AG04450 (cell line): ENCODE data around the gene FARP2. TPM values are rescaled to one million over a fixed set of nuclear protein-coding genes. Genes with fewer than 3 reads are reported as not detected.

Experiments used
- CTCF ChIA-PET: fragments of 300-600, 350-600 bp; formaldehyde crosslinking; extraction: SDS; loops from one replicate; lab custom pipeline; 2022; ENCODE audit warnings: antibody characterized with exemption, inconsistent platforms; lab: Charles Lee
- POLR2A ChIA-PET: fragments of 350-600 bp; formaldehyde crosslinking; extraction: SDS; loops from one replicate; lab custom pipeline; 2021; ENCODE audit warnings: antibody characterized with exemption, inconsistent platforms; lab: Yijun Ruan, JAX
- DNase-seq: peaks from one replicate; pipeline ENCODE4 v3.0.0-alpha.2; 2011; ENCODE audit warnings: low read depth, low spot score
- H3K27ac ChIP-seq: one replicate; pipeline ENCODE4 v1.5.1; 2012; ENCODE audit warnings: low read depth, low read length, control low read depth
- H3K27me3 ChIP-seq: one replicate; pipeline ENCODE4 v1.6.0; 2012; ENCODE audit warnings: low read length; ENCODE audit not compliant: control insufficient read depth, insufficient read depth
- H3K4me3 ChIP-seq: 2 replicates; pipeline ENCODE4 v1.5.1; 2011; ENCODE audit warnings: mild to moderate bottlenecking, low read depth, low read length, control low read depth
- H3K9me3 ChIP-seq: 2 replicates; pipeline ENCODE4 v1.5.1; 2012; ENCODE audit warnings: low read length; ENCODE audit not compliant: control insufficient read depth, insufficient read depth
- polyA plus RNA-seq: library from polyadenylated mRNA; depleted of rRNA; stranded (reverse); fragments of >200 nt; gene quantifications from 2 replicates; pipeline ENCODE4 v1.2.3, GENCODE V29; 2011
- TF ChIP-seq, protein P1 (sequence below): IDR thresholded peaks from 2 replicates; pipeline ENCODE4 v1.5.1; 2011; ENCODE audit warnings: low read depth, low read length, control low read depth, inconsistent platforms

FARP2 gene
- polyA plus RNA-seq, 1 experiment = 25.4 TPM

GRCh38 chr2:241508240-241509154 is 152.4 kb downstream of the FARP2 start, which contains the start of gene STK25:
Gene STK25, minus strand, starts transcription at chr2:241508584. Its CDS starts 549 bp downstream, at chr2:241508035.
- peak within 1 kb of the TSS; percentile 57 for H3K27ac ChIP-seq
- ChIA-PET POLR2A (interaction anchor here (0.9 to 1.3 kb wide), 2 partner anchors 10 to 50 kb away, joined by 3 read pairs; partner anchors contain the start of gene BOK), CTCF (interaction anchor here (0.6 kb wide), 2 partner anchors 142 to 193 kb away, joined by 3 read pairs; no protein-coding TSS in a partner anchor)
- peak; percentile 94 for DNase-seq
- peaks cover 5% of the 10 kb centered on the region; the same call in 1 of the 2 replicates for H3K9me3 ChIP-seq
- peak within 1 kb of the TSS; percentile 79 for H3K4me3 ChIP-seq
- H3K27me3 ChIP-seq = no peaks in the 10 kb centered on the region
- TF ChIP-seq, protein P1, sequence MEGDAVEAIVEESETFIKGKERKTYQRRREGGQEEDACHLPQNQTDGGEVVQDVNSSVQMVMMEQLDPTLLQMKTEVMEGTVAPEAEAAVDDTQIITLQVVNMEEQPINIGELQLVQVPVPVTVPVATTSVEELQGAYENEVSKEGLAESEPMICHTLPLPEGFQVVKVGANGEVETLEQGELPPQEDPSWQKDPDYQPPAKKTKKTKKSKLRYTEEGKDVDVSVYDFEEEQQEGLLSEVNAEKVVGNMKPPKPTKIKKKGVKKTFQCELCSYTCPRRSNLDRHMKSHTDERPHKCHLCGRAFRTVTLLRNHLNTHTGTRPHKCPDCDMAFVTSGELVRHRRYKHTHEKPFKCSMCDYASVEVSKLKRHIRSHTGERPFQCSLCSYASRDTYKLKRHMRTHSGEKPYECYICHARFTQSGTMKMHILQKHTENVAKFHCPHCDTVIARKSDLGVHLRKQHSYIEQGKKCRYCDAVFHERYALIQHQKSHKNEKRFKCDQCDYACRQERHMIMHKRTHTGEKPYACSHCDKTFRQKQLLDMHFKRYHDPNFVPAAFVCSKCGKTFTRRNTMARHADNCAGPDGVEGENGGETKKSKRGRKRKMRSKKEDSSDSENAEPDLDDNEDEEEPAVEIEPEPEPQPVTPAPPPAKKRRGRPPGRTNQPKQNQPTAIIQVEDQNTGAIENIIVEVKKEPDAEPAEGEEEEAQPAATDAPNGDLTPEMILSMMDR = no peak

DNA sequence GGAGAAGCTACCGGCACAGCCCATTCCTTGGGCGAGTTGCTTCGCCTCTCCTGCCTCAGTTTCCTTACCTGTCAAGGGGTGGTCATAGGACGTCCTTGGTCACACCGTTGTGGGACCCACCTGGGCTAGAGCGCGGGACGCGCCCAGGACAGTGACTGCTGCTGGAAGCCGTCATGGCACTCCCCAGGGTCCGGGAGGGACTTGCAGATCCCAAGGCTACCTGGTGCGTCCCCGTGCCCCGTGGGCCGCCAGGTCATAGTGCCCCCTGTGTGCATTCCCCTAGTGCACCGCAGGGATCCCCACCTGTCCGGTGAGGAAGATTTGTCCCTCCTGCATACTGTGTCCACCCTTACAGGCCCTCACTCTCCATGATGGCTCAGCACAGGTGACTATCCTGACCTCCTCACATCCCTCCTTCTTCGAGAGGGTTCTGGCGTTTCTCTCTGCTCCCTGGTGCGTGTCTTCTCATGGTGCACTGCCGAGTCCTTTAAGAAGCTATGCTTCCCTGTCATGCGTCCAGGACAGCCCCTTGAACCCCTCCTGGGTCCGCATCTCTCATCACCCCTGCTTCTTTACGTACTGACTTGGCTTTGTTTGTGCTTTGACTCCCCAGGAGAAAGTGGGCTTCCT is 153.2 kb downstream of the FARP2 start:
- peaks cover 5% of the 10 kb centered on the region; the same call in 1 of the 2 replicates for H3K9me3 ChIP-seq
- TF ChIP-seq, protein P1 = no peak
- H3K4me3 ChIP-seq = peak overlapping the region; percentile 63
- H3K27ac ChIP-seq = peak overlapping the region; percentile 57
- no peak for DNase-seq
- ChIA-PET POLR2A (interaction anchor here (1.3 kb wide), 1 partner anchor 49 kb away, joined by 3 read pairs; the partner anchor contains the start of gene BOK), CTCF (no interaction called here)
- no peaks in the 10 kb centered on the region for H3K27me3 ChIP-seq

DNA sequence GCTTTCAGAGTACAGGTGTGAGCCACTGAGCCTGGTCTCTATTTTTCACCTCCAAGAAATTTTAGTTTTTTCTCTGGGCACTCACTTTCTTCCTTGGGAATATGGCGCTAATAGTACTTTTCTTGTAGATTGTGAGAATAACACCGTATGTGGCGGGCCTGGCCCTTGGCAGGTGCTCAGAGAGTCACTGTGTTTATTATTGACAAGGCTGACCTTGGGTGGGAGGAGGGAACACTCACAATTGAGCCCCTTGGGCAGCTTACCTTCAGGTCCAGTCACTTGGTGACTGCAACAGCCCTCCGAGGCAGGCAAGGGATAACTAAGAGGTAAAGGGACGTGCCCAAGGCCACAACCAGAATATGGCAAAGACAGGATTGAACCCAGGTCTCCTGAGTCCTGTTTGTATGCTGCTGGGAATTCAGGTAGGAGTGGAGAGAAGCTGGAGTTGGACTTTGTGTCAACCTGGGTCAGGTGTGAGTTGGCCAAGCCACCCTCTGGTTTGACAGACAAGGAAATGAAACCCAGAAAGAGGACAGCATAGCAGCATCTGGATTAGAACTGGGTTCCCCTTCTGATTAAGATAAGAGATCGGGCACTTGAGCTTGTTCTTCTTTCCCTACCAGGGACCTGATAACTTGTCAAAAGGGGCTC is 155.1 kb downstream of the FARP2 start:
- Histone ChIP-seq H3K4me3 (no peak overlapping the region), H3K27ac (no peak overlapping the region), H3K9me3 (peaks cover 5% of the 10 kb centered on the region; the same call in 1 of the 2 replicates), H3K27me3 (no peaks in the 10 kb centered on the region)
- TF ChIP-seq, protein P1 = no peak
- no peak for DNase-seq
- ChIA-PET CTCF (no interaction called here), POLR2A (no interaction called here)

- no peak overlapping the region for H3K27ac ChIP-seq
- no peak overlapping the region for H3K4me3 ChIP-seq
- POLR2A ChIA-PET = interaction anchor here (0.6 to 1.1 kb wide), 2 partner anchors 31 to 45 kb away, joined by 3 read pairs; no protein-coding TSS in a partner anchor
- no peak for DNase-seq
- TF ChIP-seq, protein P1 = no peak
- CTCF ChIA-PET = no interaction called here
- no peaks in the 10 kb centered on the region for H3K9me3 ChIP-seq
- peaks cover 2% of the 10 kb centered on the region for H3K27me3 ChIP-seq
Observed at GRCh38 chr2:241514553-241514952, 158.5 kb downstream of the FARP2 start.
